HG02588 (cell line): ENCODE results near the gene PRTFDC1.

Experiments
- ATAC-seq: cut with Tn5 transposase; IDR thresholded peaks from one replicate; pipeline ENCODE4 v1.9.1; 2021; ENCODE audit warnings: mild to moderate bottlenecking, moderate library complexity; ENCODE audit not compliant: unreplicated experiment

Gene PRTFDC1

DNA sequence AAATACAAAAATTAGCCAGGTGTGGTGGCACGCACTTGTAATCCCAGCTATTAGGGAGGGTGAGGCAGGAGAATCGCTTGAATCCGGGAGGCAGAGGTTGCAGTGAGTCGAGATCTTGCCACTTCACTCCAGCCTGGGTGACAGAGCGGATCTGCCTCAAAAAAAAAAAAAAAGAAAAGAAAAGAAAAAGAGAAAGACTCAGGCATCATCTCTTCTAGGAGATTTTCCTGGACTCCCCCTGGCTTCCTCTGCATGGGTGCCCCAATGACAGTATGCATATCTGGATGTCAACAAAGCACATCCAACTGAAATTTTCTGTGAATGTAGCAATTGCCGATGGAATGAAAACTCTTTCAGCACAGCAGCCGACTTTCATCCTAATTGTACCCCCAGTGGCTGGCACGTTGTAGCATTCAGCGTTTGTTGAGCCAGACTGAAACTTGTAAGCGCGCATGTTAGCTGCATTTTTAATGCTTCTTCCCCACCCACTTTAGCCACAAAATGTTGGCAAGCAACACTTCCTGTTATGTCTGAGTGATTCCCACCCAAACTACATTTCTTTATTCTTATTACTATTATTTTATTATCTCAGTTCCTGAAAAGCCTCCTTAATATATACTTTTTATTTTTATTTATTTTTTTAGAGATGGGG is 70.2 kb downstream of the PRTFDC1 start:
- ATAC-seq: no peak

DNA sequence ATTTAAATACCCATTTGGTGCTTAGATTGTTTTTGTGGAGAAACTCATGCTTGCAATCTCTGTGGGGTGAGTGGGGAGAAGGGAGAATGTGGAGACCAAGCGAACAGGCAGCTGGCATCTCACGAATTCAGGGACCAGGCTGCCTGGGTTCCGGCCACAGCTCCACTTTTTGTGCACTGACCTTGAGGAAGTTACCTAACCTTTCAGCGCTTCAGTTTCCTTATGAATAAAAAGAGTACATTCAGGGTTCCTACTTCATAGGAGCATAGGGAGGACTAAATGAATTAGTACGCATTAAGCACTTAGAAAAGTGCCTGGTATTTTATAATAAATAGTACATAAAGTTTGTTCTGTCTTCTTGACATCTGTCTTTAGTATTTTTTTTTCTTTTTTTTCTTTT is 72.5 kb downstream of the PRTFDC1 start:
- ATAC-seq: no peak

DNA sequence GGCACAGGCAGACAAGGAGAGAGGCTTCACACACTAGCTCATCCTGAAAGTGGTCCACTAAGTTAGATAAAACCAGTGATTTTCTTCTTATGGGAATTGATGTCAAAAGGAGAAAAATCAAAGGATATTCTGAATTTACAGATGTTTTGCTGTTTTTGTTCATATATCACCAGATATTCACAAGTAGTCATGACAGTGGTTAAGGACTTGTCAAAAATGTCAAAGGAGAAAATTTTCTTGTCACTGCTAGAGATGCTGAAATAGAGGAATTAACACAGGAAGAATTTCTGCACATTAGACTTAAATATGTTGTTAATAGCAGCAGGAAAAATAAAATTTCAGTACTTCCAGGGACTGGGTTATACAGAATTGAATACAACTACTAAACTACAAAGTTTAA is 78.3 kb downstream of the PRTFDC1 start:
- ATAC-seq: no peak

DNA sequence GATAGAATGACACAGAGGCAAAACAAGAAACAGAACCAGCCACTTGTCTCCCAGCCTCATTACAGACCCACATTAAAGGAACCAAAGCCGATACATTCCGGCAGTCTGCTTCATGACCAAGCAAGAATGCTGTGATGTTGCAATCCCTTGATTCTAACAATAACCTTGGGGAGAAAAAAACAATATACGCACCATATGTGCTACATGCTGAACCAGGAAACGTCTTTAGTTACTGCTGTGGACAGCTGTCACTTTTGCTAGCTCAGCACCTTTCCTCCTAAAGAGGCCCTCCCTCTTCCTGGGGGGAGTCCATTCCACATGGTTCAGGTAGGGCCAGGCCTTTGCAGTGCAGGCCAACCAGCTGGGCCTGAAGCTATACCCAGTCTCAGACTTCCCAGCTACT is 79.1 kb downstream of the PRTFDC1 start:
- ATAC-seq: no peak

DNA sequence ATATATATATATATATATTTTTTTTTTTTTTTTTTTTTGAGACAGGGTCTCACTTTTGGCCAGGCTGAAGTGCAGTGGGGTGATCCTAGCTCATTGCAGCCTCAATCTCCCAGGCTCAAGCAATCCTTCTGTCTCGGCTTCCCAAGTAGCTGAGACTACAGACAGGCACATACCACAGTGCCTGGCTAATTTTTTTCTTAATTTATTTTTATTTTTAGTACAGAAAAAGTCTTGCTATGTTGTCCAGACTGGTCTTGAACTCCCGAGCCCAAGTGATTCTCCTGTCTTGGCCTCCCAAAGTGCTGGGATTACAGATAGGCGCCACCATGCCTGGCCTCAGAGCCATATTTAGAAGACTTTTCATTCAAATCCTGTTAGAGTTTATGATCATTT is 79.6 kb downstream of the PRTFDC1 start:
- no peak for ATAC-seq

DNA sequence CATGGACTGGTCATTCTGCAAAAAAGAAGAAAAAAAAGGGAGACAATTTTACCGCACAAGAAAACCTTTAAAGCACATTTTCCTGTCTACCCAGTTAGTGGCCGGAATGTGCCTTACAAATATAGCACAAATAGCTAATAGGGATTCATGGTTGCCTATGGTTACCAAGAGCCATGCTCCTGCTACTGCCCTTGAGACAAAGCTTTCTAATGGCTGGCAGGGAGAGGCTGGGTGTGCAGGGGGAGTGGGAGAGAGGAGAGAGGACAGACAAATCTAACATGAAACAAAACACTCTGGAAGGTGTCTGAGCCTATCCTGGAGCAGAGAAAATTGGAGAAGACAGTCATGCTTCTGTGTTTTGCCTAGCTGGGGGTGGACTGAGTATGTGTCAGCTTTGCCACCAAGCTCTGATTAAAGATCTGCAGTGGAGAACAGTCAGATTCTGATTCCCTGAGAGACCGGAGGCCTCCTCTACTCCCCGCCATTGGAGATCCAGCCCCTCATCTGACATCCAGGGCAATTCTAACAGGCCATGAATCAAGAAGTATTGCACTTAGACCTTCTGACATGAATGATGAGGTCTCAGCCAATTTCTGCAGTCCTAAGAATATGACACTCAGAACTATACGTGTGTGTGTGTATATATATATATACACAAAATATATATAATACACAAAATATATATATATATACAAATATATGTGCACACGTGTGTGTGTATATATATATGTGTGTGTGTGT is 80.2 kb downstream of the PRTFDC1 start:
- no peak for ATAC-seq

DNA sequence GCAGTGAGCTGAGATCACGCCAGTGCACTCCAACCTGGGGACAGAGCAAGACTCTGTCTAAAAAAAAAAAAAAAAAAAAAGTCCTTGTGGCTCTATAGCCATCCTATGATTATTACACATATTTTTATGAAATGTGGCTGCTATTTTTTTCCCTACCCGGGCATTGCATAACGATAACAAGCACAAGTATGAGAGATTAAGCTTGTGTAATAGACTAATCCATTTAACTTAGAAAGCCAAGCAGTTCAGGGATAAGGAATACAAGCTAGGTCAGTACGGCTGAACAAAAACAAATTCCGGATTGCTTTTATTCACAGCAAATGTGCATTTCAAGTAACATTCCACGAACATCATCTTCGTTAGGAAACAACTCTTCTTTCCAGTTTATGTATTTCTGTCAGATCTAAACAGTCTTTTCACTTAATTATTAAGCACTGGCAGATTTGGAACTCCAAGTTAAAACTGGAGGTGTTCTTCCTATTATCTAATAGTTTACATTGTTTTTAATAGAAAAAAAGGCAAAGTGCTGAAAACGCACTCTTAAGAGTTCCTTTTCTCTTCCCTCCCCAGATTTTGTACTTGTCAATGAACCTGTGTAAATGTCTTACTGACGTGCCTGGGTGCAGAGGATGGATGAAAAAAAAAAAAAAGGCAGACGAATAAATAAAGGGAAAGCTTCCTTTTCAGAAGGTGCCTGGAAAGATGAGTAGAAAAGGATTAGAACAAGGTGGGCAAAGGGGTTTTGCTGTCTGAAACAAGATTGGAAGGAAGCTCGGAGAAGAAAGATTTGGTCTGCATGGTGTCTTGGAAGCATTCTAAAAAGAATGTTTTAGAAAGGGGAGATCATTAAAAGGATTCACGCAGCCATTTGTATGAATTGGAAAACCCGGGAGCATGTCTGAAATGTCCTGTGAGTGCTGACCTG is 81.1 kb downstream of the PRTFDC1 start:
- no peak for ATAC-seq

DNA sequence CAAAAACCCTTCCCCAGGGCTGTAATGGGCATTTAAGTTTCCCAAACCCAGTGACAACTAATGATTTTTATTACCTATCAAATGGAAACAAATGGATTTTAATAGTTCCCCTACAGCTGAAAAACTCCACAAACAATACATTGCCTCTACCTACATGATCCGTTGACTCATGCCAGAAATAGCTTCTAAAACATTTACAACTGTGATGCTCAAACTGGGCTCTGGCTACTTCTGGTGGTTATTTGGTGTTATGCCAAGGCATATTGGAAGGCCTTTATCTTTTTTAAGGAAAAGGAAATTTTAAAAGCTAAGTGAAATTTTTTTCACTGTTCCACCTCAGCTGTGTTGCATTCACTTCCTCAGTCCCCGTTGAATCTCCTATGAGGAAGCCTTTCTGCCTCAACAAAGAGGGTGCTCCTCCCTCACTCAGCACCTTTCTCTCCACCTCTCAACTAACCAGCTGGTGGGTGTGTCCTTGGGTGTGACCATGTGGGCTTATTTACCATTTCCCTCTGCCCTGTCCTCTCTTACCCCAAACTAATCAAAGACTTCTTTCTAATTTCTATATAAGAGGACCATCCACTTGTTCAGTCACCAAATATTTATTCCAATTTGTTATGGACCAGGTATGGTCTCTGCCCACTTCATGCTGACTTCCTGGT is 82.9 kb downstream of the PRTFDC1 start:
- ATAC-seq: no peak

DNA sequence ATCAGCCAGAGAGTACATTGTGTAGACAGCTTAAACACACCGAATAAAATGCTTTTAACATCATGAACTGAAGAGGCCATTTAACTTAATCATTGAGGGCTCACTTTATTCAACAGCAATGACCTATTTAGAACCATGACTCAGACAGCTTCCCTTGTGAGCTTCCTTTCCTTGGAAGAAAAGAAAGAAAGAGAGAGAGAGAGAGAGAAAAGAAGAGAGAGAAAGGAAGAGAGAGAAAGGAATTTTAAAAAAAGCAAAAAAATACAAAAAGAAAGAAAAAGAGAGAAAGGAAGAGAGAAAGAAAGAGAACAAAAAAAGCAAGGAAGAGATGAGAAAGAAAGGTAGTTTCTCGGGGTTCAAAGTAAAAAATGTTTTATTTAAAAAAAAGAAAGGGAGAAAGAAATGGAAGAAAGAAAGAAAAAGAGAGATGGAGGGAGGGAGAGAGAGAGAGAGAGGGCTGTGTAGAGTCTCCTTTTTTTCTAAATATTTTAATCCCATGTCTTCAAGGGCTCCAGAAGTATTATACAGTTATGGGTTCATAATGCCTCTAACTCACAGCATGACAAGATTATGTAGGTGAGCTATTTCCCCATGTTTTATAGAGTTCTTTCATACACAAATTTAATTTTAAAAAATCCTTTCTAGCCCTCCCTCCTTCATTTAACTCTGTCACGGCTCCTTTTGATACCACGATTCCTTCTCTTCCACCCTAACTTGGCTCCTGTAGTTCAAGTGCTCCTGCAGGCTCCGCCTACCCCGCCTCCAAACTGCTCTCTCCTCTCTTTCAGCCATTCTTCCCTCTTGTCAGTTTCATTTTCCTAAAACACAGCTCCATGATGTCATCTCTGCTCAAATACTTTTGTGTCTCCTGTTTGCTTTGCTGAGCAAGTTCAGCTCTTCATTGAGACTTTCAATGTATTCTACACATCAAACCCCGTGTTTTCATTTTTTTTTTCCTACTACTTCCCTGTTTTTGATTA is 85.5 kb downstream of the PRTFDC1 start:
- ATAC-seq: no peak

DNA sequence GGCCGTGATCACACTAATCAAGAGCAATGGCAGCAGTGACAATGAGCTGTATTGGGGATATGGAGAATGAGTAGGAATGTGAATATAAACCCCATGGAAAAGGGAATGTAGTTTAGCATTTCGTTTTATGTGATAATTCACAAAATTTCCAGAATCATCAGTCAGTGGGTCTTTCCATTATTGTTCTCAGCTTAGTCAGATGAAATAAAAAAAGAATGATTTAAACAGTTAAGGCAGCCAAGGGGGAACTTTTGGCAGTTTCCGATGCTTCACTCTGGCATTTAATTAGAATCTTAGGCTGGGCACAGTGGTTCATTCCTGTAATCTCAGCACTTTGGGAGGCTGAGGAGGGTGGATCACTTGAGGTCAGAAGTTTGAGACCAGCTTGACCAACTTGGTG is 86.6 kb downstream of the PRTFDC1 start:
- no peak for ATAC-seq

DNA sequence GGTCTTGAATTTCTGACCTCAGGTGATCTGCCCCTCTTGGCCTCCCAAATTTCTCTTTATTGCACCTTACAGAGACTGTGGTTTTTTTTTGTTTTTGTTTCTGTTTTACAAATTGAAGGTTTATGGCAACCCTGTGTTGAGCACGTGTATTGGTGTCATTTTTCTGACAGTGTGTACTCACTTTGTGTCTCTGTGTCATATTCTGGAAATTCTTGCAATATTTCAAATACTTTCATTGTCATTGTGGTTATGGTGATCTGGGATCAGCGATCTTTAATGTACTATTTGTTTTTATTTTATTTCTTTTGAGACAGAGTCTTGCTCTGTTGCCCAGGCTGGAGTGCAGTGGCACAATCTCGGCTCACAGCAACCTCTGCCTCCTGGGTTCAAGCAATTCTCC is 89.8 kb downstream of the PRTFDC1 start:
- ATAC-seq: no peak

DNA sequence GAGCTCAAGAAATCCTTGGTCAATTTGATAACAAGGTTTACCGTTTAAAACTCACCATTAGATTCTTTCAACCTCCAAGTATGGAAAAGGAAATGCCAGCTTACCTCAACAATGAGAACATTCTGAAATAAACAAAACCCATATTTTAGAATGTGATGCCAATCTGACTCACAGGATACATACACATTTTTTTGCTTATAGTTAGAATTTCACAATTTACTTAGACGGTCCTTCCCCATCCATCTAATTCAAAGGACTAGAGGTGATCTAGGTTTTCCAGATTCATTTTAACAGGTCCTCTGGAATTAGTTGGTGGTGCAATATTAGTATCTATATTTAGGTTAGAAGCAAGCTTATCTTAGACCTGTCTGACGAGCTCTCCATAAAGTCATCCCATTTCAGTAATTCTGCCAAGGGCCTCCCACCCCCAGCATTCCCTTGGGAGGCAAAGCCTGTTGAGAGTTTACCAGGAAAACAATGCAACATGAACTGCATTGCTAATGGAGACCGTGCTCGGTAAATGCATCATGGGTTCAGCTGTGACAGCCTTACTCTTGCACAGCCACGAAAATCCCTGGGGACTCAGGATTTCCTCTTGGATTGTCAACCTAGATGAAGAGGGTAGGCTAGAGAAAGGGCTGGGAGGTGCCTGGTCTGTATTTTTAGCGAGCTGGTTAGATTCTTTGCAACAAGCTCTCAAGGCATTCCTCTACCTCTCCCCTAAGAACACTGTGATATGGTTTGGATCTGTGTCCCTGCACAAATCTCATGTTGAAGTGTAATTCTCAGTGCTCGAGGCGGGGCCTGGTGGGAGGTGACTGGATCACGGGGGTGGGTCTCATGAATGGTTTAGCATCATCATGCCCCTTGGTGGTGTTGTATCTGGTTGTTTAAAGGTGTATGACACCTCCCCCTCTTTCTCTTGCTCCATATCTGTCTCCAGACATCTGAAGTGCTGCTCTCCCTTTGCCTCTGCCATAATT is 93.8 kb downstream of the PRTFDC1 start:
- ATAC-seq: no peak

DNA sequence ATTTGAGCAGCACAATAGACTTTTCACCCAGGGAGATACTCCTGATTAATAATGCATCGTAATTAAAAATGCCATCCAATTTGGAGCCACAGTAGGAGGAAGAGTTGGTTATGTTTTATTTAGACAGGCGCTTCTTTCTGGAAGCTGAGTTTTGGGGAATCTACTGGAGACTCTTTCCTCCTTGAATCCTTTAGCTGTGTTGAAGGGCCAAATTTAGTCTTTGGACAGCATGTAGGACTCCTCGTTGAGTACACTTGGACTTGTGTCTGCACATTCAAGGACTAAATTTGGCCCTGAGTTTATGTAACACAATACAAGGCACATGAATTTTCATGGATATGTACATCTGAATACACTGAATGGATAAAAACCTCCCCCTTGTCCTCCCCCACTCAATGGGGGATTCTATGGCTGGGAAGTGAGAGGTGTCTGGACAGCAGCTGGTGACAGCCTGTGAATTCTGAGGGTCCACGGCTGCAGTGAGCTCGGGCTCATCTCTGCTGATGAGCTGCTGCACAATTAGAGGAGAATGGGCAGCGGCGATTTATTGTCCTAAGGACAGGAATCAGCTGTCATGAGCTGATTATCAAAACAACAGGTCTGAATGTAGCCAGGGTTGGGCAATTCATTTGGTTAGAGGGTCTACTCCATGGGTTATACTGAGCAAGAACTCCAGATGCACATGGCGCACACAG is 95.2 kb downstream of the PRTFDC1 start:
- no peak for ATAC-seq

DNA sequence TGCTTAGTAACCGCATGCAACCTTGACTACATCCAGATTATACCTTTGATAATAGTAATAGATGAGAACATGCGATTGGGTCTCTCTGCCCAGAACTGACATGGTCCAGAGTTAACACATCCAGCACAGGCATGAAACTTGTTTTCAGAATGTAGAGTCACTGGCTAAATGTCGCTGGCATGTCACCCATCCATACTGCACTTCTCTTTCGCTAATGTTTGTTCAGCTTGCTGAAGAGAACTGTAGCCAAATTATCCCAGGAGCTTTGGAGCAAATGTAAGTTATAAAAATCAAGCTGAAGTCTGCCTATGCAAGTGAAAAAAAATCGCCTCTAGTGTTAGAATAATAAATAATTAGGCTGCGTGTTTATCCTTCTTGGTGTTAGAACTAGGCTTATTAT is 98.2 kb downstream of the PRTFDC1 start:
- no peak for ATAC-seq

DNA sequence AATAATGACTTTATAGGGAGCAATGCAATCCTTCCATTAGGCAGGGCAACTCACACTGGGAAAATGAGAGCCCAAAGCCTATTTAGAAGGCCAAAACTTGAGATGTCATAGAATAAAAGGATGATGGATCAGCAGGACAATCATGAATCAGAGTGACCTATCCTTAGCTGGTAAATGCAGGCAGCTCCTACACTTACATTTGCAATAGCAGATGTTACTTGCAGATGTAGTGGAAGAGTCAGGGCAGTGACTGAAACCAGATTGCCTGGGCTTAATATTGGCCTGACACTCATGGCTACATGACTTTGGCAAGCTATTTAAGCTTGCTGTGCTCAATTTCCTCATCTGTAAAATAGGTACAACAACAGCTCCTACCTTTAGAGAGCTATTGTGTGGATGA is 98.7 kb downstream of the PRTFDC1 start:
- no peak for ATAC-seq

DNA sequence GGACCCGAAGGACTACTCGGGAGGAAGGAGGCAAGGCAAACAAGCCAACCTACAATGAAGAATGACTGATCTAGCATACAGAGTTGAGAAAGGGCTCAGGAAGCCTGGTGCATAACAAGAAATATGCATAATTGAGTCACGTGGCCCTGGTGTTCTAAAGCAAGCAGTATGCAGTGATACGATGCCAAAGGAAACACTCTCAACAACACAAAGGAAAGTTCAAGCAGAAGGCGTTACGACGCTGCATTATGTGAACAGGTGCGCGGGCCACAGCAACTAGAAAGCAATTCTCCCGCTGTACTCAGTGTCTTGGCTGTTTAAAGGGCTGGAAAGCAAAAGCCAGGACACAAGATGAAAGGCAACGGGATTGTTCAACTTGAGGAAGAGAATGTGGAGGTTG is 100.8 kb downstream of the PRTFDC1 start:
- ATAC-seq: no peak

DNA sequence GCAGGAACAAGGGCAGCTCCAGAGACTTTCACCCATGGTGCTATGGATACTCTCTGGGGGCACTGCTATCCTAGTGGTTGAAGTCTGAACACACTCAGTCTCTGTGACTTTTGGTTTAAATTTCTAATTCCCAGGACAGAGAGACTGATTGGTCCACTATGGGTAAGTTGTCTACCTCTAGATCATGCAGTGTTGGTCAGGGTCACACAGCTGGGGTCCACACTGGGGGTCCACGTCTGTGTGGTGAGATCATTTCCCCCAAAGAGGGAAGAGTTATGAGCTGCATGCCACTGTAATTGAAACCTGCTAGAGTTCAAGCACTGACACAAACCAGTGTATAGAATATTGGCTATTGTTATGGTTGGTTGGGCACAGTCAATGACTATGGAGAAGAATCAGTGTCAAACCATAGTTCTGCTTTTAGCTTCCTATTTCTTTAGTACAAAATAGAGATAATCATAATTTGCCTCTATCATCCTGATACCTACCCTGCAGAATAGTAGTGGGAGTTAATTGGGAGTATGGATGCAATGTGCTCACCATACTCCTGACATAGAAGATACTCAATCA is 101.6 kb downstream of the PRTFDC1 start:
- no peak for ATAC-seq
